ENCODE results near the gene CA5A.
"Not testable (repeated sequence)": the region's sequence is repeated elsewhere in the genome, so short reads cannot be mapped to it uniquely, and the experiment has no call there.

Gene CA5A

GRCh38 chr16:87894005-87894404, 42.3 kb downstream of the CA5A start:
- not testable (repeated sequence) for DNase-seq (ENCODE audit: low spot score)

DNA sequence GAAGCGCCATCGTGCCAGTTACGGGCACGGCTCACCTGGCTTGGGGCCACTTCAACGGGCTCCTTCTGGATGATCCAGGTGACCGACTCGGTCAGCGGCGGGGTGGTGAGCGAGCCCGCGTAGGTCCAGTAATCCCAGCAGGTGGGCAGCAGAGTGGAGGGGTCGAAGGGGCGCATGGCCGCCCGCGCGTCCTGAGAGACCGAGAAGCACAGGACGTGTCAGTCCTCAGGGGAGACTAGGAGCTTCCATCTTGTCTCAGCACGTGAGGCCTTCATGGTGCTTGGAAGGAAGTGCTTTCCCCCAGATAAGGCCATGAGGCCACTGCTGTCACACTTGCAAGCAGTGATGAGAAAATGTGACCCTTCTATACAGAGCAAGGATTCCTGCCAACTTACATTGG, 44.6 kb downstream of the CA5A start:
- no peak for DNase-seq (ENCODE audit: low spot score)

- not testable (repeated sequence) for DNase-seq (ENCODE audit: low spot score)
Observed at GRCh38 chr16:87889762-87890161, 46.6 kb downstream of the CA5A start.

DNA sequence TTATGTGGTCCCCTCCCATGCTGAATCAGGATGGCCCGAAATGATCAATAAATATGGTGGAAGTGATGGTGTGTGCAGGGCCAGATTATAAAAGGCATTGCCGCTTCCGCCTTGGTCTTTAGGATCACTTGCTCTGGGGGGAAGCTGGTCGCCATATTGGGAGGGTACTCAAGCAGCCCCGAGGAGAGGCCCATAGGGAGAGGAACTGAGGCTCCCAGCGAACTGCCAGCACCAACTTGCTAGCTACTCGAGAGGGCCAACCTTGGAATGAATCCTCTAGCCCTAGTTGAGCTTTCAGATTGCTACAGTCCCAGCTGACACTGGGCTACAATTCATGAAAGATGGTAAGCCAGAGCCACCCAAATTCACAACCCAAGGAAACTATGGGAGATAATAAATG, 48.0 kb downstream of the CA5A start:
- DNase-seq (ENCODE audit: low spot score), result not testable (repeated sequence)

DNA sequence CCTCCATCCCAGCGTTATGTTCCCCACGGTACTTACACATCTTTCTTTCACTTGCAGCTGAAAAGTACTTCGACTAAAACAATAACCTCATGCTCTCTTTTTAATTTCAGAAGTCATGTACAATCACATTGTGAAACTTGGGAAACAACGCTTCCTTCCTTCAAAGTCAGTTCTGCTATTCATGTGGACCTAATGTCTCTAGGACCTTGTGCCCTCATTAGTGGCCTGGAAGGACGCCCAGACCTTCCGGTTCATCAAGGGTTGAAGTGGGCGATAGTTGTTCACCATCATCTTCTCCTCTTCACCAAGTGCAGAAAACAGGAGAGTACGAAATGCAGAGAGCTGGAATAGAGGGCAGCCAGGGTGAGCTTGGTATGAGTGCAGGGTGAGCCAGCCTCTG, 48.4 kb downstream of the CA5A start:
- DNase-seq (ENCODE audit: low spot score), result not testable (repeated sequence)

DNA sequence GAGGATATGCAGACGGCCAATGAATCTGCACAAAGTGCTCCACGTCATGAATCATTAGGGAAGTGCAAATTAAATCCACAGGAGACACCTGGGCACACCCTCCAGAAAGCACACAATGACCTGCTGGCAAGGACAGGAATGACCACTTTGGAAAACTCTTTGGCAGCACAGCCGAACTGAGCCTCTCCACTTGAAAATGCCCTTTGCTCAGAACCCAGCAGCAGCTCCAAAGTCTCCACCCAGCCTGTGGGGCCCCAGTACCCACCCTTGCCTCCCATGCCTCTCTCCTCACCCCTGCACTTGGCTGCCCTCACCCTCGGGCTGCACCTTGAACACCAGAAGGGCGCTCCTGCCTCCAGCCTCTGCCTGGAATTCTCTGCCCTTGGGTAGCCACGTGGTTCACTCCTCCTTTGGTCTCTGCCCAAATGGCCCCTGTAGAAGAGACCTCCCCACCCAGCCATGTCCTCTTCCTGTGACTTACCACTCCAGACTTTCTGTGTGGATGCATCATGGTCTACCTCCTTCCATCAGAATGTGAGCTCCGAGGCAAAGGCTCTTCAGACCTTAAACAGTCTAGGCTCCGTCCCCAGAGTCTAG, 50.9 kb downstream of the CA5A start:
- DNase-seq (ENCODE audit: low spot score), result not testable (repeated sequence)

- DNase-seq (ENCODE audit: low spot score), result no peak
Observed at GRCh38 chr16:87882436-87883019, 53.8 kb downstream of the CA5A start.

GRCh38 chr16:87881324-87882200, 54.8 kb downstream of the CA5A start:
- DNase-seq (ENCODE audit: low spot score), result no peak

DNA sequence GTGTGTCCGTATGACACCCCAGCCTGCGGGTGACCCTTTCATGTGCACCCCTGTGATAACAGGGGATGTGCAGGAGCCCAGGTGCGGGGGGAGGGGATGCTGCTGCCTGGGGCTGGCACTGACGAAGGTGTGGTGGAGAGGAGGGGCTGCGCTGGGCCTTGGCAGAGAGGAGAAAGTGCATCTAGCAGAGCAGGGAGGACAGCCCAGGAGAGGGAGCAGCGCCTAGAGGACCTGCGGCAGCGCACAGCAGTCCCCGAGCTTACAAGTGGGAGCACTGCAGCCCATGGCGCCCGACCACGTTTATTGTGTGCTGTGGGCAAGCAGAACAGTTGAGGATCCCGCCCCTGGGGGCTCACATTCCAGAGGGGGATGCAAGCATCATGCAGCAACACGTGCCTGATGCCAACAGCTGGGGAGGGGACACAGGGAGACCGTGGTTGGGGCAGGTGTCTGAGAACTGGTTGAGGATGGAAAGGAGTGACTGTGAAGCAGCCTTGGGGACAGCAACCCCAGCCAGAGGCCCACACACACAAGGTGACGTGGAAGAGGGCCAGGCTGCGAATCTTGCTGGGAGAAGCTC, 56.1 kb downstream of the CA5A start:
- DNase-seq (ENCODE audit: low spot score), result no peak

DNA sequence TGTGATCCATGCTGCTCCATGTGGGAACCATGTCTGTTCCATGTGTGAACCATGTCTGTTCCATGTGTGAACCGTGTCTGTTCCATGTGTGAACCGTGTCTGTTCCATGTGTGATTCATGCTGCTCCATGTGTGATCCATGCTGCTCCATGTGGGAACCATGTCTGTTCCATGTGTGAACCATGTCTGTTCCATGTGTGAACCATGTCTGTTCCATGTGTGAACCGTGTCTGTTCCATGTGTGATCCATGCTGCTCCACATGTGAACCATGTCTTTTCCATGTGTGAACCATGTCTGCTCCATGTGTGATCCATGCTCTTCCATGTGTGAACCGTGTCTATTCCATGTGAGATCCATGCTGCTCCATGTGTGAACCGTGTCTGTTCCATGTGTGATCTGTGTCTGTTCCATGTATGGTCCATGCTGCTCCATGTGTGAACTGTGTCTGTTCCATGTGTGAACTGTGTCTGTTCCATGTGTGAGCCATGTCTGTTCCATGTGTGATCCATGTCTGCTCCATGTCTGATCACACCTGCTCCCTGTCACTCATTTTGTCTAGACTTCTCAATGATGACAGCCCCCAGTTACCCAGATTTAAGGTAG, 56.8 kb downstream of the CA5A start:
- not testable (repeated sequence) for DNase-seq (ENCODE audit: low spot score)

DNA sequence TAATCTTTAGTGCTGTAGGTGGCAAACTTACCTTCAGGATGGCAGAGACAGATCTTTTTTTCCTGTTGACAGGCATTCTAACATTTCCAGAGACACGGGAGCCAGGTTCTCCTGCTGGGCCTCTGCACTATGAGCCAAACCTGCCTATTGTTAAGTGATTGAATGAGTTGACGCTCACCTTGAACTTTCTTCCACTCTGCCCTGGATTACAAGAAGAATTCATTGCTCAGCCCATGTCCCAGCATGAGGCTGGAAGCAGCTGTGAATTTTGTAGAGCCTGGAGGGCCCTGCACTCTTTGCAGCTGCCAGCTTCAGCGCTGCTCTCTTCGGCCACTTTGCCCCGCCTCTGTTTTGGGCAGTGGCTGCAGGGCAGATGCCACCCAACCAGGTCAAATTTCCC, 57.6 kb downstream of the CA5A start:
- no peak for DNase-seq (ENCODE audit: low spot score)

DNA sequence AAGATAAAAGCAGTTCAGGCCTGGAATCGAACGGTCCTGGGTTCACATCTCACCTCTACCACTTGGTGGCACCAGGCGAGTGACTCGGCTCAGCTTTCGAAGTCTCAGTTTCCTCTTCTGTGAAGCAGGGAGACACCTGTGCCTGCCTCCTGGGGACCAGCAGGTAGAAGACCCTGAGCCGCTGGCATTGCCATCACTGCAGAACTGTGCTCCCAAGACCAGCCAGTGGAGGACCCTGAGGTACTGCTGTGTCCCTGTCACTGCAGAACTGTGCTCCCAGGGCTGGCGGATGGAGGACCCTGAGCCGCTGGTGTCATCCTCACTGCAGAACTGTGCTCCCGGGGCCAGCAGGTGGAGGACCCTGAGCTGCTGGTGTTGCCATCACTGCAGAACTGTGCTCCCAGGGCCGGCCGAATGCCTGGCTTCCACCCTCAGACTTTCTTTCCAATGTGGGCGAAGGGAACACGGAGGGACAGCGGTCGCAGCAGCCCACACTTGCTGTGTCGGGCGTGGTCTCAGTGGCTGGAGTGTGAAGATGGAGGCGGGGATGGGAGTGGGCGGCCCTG, 58.3 kb downstream of the CA5A start:
- DNase-seq (ENCODE audit: low spot score), result no peak

DNA sequence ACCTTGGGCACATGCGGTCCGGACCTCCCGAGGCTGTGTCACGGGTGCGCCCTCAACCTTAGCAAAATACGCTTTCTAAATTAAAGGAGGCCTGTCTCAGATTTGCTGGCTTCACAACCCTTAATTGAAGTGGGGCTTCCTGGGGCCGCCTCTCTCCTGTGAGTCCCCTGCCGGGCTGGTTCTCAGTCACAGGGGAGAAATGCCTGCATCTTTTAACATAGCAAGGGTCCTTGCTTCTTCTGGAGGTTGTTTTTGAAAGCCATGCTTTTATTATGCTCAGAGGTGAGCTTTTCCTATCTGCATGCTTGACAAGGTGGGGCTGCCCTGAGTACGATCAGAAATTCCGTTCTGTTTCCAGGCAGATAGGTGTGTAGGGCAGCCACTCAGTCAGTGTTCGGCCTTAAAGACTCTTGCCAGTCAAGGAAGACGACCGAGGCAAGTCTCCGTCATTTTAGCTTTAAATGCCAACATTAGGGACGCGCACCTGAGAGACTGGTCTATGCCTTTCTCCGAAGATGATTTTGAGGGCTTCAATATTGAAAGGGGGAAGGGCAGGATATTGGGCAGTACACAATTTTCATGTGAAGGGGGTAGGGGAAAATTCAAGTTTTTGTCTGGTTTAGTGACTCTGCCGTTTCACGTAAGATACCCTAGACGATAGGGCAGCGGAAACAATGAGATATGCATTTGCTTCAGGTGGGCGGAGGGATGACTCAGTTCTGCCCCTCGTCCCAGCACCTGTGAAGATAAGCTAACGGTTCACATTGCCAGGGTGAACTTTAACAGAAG, 61.5 kb downstream of the CA5A start:
- no peak for DNase-seq (ENCODE audit: low spot score)

DNA sequence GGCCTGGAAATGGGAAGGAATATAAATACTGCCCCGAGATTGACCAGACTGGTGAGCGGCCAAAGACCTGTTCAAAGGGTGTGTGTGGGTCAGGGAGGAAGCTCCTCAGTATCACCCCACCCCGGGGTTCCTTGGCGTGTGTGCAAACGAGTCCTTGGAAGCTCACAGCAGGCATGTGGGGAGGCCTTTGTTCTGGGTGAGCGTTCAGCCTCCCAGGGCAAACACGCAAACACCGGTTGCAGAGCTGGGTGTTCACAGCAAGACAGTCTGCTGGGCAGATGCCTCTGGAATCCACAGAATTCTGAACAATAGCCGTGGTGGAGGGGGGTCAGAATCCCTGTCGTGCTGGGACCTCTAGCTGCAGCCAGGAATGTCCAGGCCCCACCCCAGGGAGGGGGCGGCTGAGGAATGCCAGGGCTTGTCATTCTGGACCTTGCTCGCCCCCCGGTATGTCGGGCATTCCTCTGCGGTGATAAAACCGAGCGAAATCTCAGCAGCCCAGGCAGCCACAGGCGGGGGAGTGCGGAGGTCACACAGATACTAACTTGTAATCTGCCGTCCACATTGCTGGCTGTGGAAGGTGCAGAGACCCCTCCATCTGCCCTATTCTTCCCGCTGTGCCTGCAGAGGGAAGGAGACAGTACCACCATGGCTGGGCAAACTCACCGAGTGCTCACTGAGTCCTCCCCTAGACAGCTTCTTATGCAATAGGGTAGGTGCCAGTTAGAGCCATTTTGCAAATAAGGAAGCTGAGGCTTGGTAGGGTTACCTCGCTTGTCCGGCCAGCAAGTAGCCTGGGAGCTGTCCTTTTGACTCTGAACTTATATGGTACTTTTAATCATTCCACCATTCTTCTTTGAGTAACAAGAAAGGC, 65.7 kb downstream of the CA5A start:
- not testable (repeated sequence) for DNase-seq (ENCODE audit: low spot score)

GRCh38 chr16:87869879-87870417, 66.4 kb downstream of the CA5A start:
- DNase-seq (ENCODE audit: low spot score), result not testable (repeated sequence)

DNA sequence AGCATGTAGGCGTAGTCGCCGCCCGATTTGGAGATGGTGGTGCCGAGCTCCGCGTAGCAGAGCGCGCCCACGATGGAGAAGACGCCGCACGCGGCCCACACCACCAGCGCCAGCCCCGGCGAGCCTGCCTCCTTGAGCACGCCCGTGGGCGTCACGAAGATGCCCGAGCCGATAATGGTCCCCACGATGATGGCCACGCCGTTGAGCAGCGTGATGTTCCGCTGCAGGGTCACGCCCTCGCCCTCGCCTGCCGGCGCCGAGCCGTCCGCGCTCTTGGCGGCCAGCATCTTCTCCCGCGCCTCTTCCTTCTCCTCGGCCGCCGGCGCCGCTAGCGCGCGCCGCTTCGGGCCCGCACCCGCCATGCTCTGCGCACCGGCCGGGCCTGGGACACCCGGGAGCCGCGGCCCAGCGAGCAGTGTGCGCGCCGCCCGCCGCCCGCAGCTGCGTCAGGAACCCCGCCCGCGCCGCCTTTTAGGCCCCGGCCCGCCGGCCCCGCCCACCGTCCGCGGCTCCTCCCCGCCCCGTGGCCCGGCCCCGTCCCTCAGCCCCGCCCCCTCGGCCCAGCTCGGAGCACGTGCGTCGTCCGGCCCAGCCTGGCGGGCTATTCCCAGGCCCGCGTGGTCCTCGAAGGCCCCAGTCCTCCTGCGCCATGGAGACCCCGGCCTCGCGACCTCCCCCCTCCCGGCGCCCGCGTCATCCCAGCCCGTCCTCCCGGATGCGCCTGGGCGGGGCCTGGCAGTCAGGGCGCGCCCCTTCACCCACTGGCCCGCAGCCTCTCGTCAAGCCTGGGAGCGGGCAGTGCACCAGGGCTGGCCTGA, 67.1 kb downstream of the CA5A start, which contains the start of gene SLC7A5:
TSS of gene SLC7A5 (minus strand) at position 447 of the 818 bp plus-strand sequence. CDS start at position 362, 85 bp downstream.
- peak; percentile 74 for DNase-seq (ENCODE audit: low spot score)

DNA sequence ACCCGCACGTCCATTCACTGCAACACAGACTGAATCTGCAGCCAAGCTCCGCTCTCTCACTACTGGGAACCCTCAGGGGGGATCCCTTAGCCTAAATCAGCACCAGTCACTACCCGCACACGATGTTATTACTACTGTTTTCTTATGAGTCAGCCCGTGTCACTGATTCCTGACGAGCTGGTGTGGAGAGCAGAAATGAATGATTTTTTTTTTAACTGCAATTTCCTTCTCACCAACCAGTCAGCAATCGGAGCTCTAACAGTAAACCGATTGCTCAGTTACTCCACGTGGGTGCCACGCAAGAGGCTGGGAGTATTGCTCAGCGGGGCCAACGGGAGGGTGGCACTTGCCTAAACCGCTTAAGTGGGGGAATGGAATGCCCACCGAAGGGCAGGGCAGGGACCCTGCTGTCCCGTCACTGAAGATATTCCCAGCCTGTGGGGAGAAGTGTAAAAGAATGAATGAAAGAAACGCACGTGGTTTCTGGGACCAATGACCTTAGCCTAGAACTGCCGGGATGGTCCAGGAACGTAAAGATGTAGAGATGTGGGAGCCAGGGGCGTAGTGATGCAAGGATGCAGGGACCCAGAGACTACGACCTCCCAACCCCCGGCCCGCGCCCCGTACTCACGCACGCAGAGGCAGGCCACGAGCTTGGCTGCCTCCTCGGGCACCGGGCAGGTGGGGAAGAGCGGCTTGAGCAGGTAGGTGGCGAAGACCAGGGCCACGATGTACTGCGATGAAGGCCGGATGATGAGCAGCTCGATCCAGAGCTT, 67.9 kb downstream of the CA5A start:
- peak; percentile 78 for DNase-seq (ENCODE audit: low spot score)
